ENCODE data around the gene PIGK. TPM values are rescaled to one million over a fixed set of nuclear protein-coding genes. Genes with fewer than 3 reads are reported as not detected.

PIGK gene
- total and polyA plus RNA-seq, 2 experiments from 2014 or later: 60.0 to 79.2 TPM

DNA sequence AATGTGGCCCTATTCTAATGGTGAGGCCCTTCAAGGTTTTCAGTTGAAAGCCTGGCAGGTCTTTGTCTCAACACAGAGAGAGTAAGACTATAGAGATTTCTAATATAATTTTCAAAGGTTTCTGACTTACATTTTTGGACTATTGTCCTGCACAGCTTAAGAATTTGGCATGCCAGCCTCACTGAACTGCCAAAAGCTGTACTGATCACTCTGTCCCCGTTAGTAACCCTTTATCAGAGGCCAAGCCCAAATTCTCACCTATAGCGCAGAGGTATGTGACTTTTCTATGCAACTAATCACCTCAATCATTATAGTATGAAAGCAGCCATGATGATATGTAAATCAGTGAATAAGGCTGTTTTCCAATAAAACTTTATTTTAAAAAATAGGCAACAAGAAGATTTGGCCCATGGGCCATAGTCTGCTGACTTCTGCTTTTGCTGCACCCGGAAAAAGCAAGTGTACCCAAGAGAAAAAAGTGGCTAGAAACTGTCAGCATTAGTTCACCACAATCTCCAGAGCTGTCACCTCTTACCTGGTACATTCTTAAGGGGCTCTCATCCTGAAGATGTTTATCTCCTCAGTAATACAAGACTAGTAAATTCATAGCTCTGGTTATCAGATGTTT lies 85.4 kb downstream of the PIGK start:
- no peak overlapping the region for H3K27ac ChIP-seq
- no peak overlapping the region for H3K9ac ChIP-seq
- no peaks in the 10 kb centered on the region for H3K79me2 ChIP-seq (ENCODE audit: insufficient read depth)
- no peak overlapping the region for H2AFZ ChIP-seq
- DNase-seq: no peak
- in situ Hi-C loops (cut with MboI): loop anchor here (10.0 kb wide), 1 partner anchor 799 kb away; no protein-coding TSS in a partner anchor
- H3K9me2 ChIP-seq (ENCODE audit: insufficient read depth): no peaks in the 10 kb centered on the region
- H3K36me3 ChIP-seq (ENCODE audit: low read depth): no peaks in the 10 kb centered on the region
- peaks cover 4% of the 10 kb centered on the region; the same call in 1 of the 2 replicates for H3K4me1 ChIP-seq (ENCODE audit: insufficient read depth)
- no peaks in the 10 kb centered on the region for H4K20me1 ChIP-seq (ENCODE audit: insufficient read depth)
- no peaks in the 10 kb centered on the region for H3K27me3 ChIP-seq (replicated peaks; ENCODE audit: insufficient read depth)
- H3F3A ChIP-seq (ENCODE audit: insufficient read depth): no peaks in the 10 kb centered on the region
- H3K9me3 ChIP-seq (ENCODE audit: low read depth): no peaks in the 10 kb centered on the region
- no peak overlapping the region for H3K4me3 ChIP-seq
- 93 to 98% methylated on average over 3 of the region's 3 CpGs for WGBS, 2 experiments (ENCODE audit: low coverage in 1 of 2, low lambda C conversion rate in 2 of 2, missing lambda C conversion rate in 2 of 2)
- TF ChIP-seq EZH2 (IDR thresholded peaks at IDR 0.05; ENCODE audit: insufficient read depth, poor library complexity, severe bottlenecking) (no peak), EZH2phosphoT487 (IDR thresholded peaks at IDR 0.05; ENCODE audit: insufficient read depth, low read depth) (no peak)
- no peak overlapping the region for H3K4me2 ChIP-seq (ENCODE audit: unreplicated experiment)

DNA sequence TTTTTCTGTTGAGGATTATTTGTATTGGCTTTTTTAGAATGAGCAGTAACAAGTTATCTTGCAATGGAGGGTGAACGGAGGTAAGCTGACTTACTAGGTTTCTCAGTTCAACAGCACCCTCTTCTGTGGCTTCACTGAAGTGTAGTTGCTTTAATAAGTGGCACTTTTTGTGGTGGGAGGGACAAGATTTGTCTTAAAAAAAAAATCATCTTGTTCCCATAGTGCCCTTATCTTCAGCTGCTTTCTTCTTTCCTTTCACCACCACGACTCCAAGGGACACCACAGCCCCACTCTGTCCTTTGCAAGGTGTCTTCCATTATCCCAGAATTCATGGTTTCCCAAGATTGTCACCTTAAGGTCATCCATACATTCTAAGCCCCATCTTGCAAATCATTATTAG lies 92.9 kb downstream of the PIGK start:
- Histone ChIP-seq H3K79me2 (ENCODE audit: insufficient read depth) (no peaks in the 10 kb centered on the region), H3K27me3 (replicated peaks; ENCODE audit: insufficient read depth) (no peaks in the 10 kb centered on the region), H3K9me3 (ENCODE audit: low read depth) (no peaks in the 10 kb centered on the region), H4K20me1 (ENCODE audit: insufficient read depth) (no peaks in the 10 kb centered on the region), H3K27ac (no peak overlapping the region), H3K4me1 (ENCODE audit: insufficient read depth) (no peaks in the 10 kb centered on the region), H3K4me2 (ENCODE audit: unreplicated experiment) (no peak overlapping the region), H3K36me3 (ENCODE audit: low read depth) (no peaks in the 10 kb centered on the region), H3K9ac (no peak overlapping the region), H2AFZ (peak overlapping the region; percentile 36), H3K4me3 (no peak overlapping the region), H3K9me2 (ENCODE audit: insufficient read depth) (no peaks in the 10 kb centered on the region), H3F3A (ENCODE audit: insufficient read depth) (no peaks in the 10 kb centered on the region)
- peak; percentile 86 for DNase-seq
- in situ Hi-C loops (cut with MboI): loop anchor here (10.0 kb wide), 1 partner anchor 972 kb away; no protein-coding TSS in a partner anchor
- no peak for TF ChIP-seq EZH2 (IDR thresholded peaks at IDR 0.05; ENCODE audit: insufficient read depth, poor library complexity, severe bottlenecking)
- no peak for TF ChIP-seq EZH2phosphoT487 (IDR thresholded peaks at IDR 0.05; ENCODE audit: insufficient read depth, low read depth)
- 7 to 13% methylated on average over 2 of the region's 2 CpGs for WGBS, 2 experiments (ENCODE audit: low coverage in 1 of 2, low lambda C conversion rate in 2 of 2, missing lambda C conversion rate in 2 of 2)

DNA sequence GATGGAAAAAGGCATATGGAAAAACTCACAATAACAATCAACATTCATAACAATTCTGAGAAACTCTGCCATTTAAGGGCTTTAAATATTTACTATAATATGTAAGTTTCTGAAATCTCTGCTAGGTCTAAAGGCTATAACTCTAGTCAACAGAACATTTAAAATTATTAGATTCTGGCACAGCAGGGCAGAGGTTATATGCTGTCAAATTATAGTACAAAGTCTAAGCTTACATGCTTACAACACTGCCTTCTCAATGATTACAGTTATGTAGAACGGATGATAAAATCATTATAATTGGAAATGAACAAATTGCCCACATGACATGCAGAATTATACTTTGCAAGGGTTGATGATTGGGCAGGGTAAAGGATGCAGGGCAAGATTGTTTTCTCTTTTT lies 97.7 kb downstream of the PIGK start:
- H3K27ac ChIP-seq: no peak overlapping the region
- in situ Hi-C loops (cut with MboI): loop anchor here (10.0 kb wide), 1 partner anchor 967 kb away; no protein-coding TSS in a partner anchor
- TF ChIP-seq EZH2 (IDR thresholded peaks at IDR 0.05; ENCODE audit: insufficient read depth, poor library complexity, severe bottlenecking) (no peak), EZH2phosphoT487 (IDR thresholded peaks at IDR 0.05; ENCODE audit: insufficient read depth, low read depth) (no peak)
- no peaks in the 10 kb centered on the region for H3K9me2 ChIP-seq (ENCODE audit: insufficient read depth)
- H3K4me1 ChIP-seq (ENCODE audit: insufficient read depth): no peaks in the 10 kb centered on the region
- no peak for DNase-seq
- no peak overlapping the region for H3K4me2 ChIP-seq (ENCODE audit: unreplicated experiment)
- no peaks in the 10 kb centered on the region for H3K79me2 ChIP-seq (ENCODE audit: insufficient read depth)
- no peaks in the 10 kb centered on the region for H4K20me1 ChIP-seq (ENCODE audit: insufficient read depth)
- H2AFZ ChIP-seq: no peak overlapping the region
- no peaks in the 10 kb centered on the region for H3K9me3 ChIP-seq (ENCODE audit: low read depth)
- no peak overlapping the region for H3K9ac ChIP-seq
- H3K36me3 ChIP-seq (ENCODE audit: low read depth): no peaks in the 10 kb centered on the region
- no peak overlapping the region for H3K4me3 ChIP-seq
- 86 to 94% methylated on average over 1 of the region's 1 CpG for WGBS, 2 experiments (ENCODE audit: low coverage in 1 of 2, low lambda C conversion rate in 2 of 2, missing lambda C conversion rate in 2 of 2)
- no peaks in the 10 kb centered on the region for H3F3A ChIP-seq (ENCODE audit: insufficient read depth)
- H3K27me3 ChIP-seq (replicated peaks; ENCODE audit: insufficient read depth): no peaks in the 10 kb centered on the region

DNA sequence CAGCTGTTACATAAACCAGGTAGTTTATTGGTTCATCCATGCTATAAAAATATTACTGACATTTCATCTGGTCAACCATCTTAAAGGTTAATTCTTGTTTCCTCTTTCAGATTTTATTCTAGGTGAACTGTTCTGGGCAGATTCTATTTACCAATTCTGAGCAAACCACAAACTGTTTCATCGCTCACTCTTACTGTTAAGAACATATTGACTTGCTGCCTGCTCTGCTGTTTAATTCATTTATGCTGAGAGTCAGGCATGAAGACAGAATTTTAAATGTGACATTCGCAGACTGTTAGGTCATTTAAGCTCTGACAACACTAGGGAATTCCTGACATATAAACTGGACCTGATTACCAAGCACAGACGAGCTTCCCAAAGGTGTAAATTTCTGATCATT lies 98.3 kb downstream of the PIGK start:
- no peaks in the 10 kb centered on the region for H3K36me3 ChIP-seq (ENCODE audit: low read depth)
- H2AFZ ChIP-seq: no peak overlapping the region
- H3K4me1 ChIP-seq (ENCODE audit: insufficient read depth): no peaks in the 10 kb centered on the region
- H3K4me2 ChIP-seq (ENCODE audit: unreplicated experiment): no peak overlapping the region
- no peak overlapping the region for H3K9ac ChIP-seq
- no peaks in the 10 kb centered on the region for H4K20me1 ChIP-seq (ENCODE audit: insufficient read depth)
- H3K79me2 ChIP-seq (ENCODE audit: insufficient read depth): no peaks in the 10 kb centered on the region
- in situ Hi-C loops (cut with MboI): loop anchor here (10.0 kb wide), 1 partner anchor 966 kb away; no protein-coding TSS in a partner anchor
- no peaks in the 10 kb centered on the region for H3K9me3 ChIP-seq (ENCODE audit: low read depth)
- H3K27me3 ChIP-seq (replicated peaks; ENCODE audit: insufficient read depth): no peaks in the 10 kb centered on the region
- H3K4me3 ChIP-seq: no peak overlapping the region
- H3K27ac ChIP-seq: no peak overlapping the region
- H3K9me2 ChIP-seq (ENCODE audit: insufficient read depth): no peaks in the 10 kb centered on the region
- no peaks in the 10 kb centered on the region for H3F3A ChIP-seq (ENCODE audit: insufficient read depth)
- TF ChIP-seq EZH2 (IDR thresholded peaks at IDR 0.05; ENCODE audit: insufficient read depth, poor library complexity, severe bottlenecking): no peak
- TF ChIP-seq EZH2phosphoT487 (IDR thresholded peaks at IDR 0.05; ENCODE audit: insufficient read depth, low read depth): no peak
- WGBS, 2 experiments (ENCODE audit: low coverage in 1 of 2, low lambda C conversion rate in 2 of 2, missing lambda C conversion rate in 2 of 2): 94% methylated on average over 3 of the region's 3 CpGs
- DNase-seq: no peak

All from GM23248 (cell line).